H1 (cell line): ENCODE results near the gene UCP2. TPM values are rescaled to one million over a fixed set of nuclear protein-coding genes. Genes with fewer than 3 reads are reported as not detected.
A peak's percentile ranks its signal among the peaks of the same experiment; 100 is the strongest.

ENCODE experiments used
- CTCF ChIA-PET: fragments of 300-600 bp; sonication (Branson Sonifier 250); formaldehyde crosslinking; loops from one replicate; lab custom pipeline; 2021; ENCODE audit not compliant: partially characterized antibody; lab: Charles Lee
- POLR2A ChIA-PET: fragments of 300-600 bp; sonication (Branson Sonifier 250); formaldehyde crosslinking; loops from one replicate; lab custom pipeline; 2021; ENCODE audit warnings: inconsistent platforms; ENCODE audit not compliant: partially characterized antibody; lab: Charles Lee
- DNase-seq, 2 experiments: peaks; one replicate each; pipeline versions ENCODE4 v3.0.0 to v3.0.0-alpha.2; 2010 to 2022; ENCODE audit warnings: low spot score in 2 of 2, low read depth in 1 of 2, mixed read lengths in 1 of 2
- FAIRE-seq: peaks from 2 replicates; lab custom pipeline; 2011; peaks lifted over from hg19 to GRCh38; lab: Jason Lieb, UNC
- H2AFZ ChIP-seq: 2 replicates; pipeline ENCODE4 v1.8.1; 2012; ENCODE audit warnings: low read length, inconsistent platforms
- H2AK5ac ChIP-seq: 2 replicates; pipeline ENCODE4 v1.6.1; 2013; ENCODE audit warnings: low read depth, low read length
- H2BK120ac ChIP-seq: replicated peaks from 2 replicates; pipeline ENCODE3; 2013; ENCODE audit warnings: low read depth, low read length, inconsistent platforms
- H2BK12ac ChIP-seq: 2 replicates; pipeline ENCODE4 v1.6.1; 2013; ENCODE audit warnings: low read depth, low read length
- H2BK15ac ChIP-seq: 2 replicates; pipeline ENCODE4 v1.6.1; 2013; ENCODE audit warnings: low read length
- H2BK20ac ChIP-seq: 2 replicates; pipeline ENCODE4 v1.6.1; 2013; ENCODE audit warnings: low read length
- H2BK5ac ChIP-seq: 2 replicates; pipeline ENCODE4 v1.6.1; 2013; ENCODE audit warnings: low read depth, low read length
- H3K14ac ChIP-seq: 2 replicates; pipeline ENCODE4 v1.6.1; 2013; ENCODE audit warnings: inconsistent platforms; ENCODE audit not compliant: insufficient read length
- H3K18ac ChIP-seq: 2 replicates; pipeline ENCODE4 v1.6.1; 2013; ENCODE audit warnings: low read length; ENCODE audit errors: extremely low read depth
- H3K23ac ChIP-seq: 2 replicates; pipeline ENCODE4 v1.6.1; 2013; ENCODE audit warnings: inconsistent platforms; ENCODE audit not compliant: insufficient read length
- H3K23me2 ChIP-seq: 2 replicates; pipeline ENCODE4 v1.6.1; 2013; ENCODE audit warnings: low read depth, low read length
- H3K27ac ChIP-seq: 2 replicates; pipeline ENCODE4 v1.6.1; 2011; ENCODE audit warnings: low read depth, low read length, inconsistent platforms
- H3K27me3 ChIP-seq, 4 experiments: replicated peaks in 1 of 4; 1 replicate in 1 of 4; 2 replicates in 3 of 4; pipeline versions ENCODE4 v1.6.1 to v1.8.1; 2011 to 2013; ENCODE audit warnings: low read length in 3 of 4, mild to moderate bottlenecking in 3 of 4, inconsistent platforms in 2 of 4, mixed read lengths in 2 of 4, moderate library complexity in 1 of 4; ENCODE audit not compliant: control insufficient read depth in 3 of 4, insufficient read depth in 3 of 4; ENCODE audit errors: extremely low read depth in 1 of 4
- H3K36me3 ChIP-seq, 4 experiments: 2 replicates each; pipeline versions ENCODE4 v1.6.1 to v1.8.1; 2011 to 2013; ENCODE audit warnings: mild to moderate bottlenecking in 4 of 4, low read length in 3 of 4, moderate library complexity in 2 of 4, control low read depth in 1 of 4, inconsistent platforms in 1 of 4; ENCODE audit not compliant: insufficient read depth in 4 of 4, control insufficient read depth in 2 of 4
- H3K4ac ChIP-seq: replicated peaks from 2 replicates; pipeline ENCODE3; 2013; ENCODE audit warnings: low read length, low read depth, mixed read lengths, inconsistent platforms; ENCODE audit not compliant: insufficient read length
- H3K4me1 ChIP-seq, 4 experiments: replicated peaks in 1 of 4; 1 replicate in 1 of 4; 2 replicates in 3 of 4; pipeline versions ENCODE4 v1.6.1 to v1.8.1; 2011 to 2013; ENCODE audit warnings: low read length in 3 of 4, inconsistent platforms in 2 of 4, mixed read lengths in 1 of 4; ENCODE audit not compliant: insufficient read depth in 4 of 4, control insufficient read depth in 3 of 4
- H3K4me2 ChIP-seq, 2 experiments: 2 replicates each; pipeline versions ENCODE4 v1.6.1 to v1.8.1; 2011 to 2013; ENCODE audit warnings: low read depth in 2 of 2, low read length in 2 of 2, control low read depth in 1 of 2, inconsistent platforms in 1 of 2, mild to moderate bottlenecking in 1 of 2; ENCODE audit not compliant: insufficient read depth in 1 of 2
- H3K4me3 ChIP-seq, 4 experiments: fragments of 200-600, 300-600 bp in 1 of 4; sonication (generic), shearing (Covaris generic), sonication (Bioruptor Twin) in 1 of 4; 2 replicates each; pipeline versions ENCODE4 v1.5.1 to v1.8.1; 2011 to 2016; ENCODE audit warnings: low read length in 4 of 4, low read depth in 3 of 4, control low read depth in 2 of 4, inconsistent platforms in 2 of 4, mild to moderate bottlenecking in 2 of 4, mixed read lengths in 1 of 4, moderate library complexity in 1 of 4; ENCODE audit not compliant: insufficient read depth in 2 of 4; ENCODE audit errors: extremely low read depth in 1 of 4
- H3K56ac ChIP-seq: replicated peaks from 2 replicates; pipeline ENCODE3; 2013; ENCODE audit warnings: low read depth, mild to moderate bottlenecking, mixed read lengths, low read length, inconsistent platforms; ENCODE audit not compliant: insufficient read length
- H3K79me1 ChIP-seq: 2 replicates; pipeline ENCODE4 v1.6.1; 2013; ENCODE audit warnings: low read depth, low read length, control low read depth
- H3K79me2 ChIP-seq, 2 experiments: 2 replicates each; pipeline versions ENCODE4 v1.6.1 to v1.8.1; 2012 to 2013; ENCODE audit warnings: low read length in 2 of 2, mild to moderate bottlenecking in 2 of 2, inconsistent platforms in 1 of 2; ENCODE audit not compliant: insufficient read depth in 2 of 2, control insufficient read depth in 1 of 2
- H3K9ac ChIP-seq, 4 experiments: replicated peaks in 1 of 4; 1 replicate in 1 of 4; 2 replicates in 3 of 4; pipeline versions ENCODE4 v1.6.1 to v1.8.1; 2011 to 2013; ENCODE audit warnings: low read depth in 3 of 4, low read length in 3 of 4, control low read depth in 2 of 4, mild to moderate bottlenecking in 2 of 4, moderate library complexity in 2 of 4, inconsistent platforms in 1 of 4; ENCODE audit errors: extremely low read depth in 1 of 4
- H3K9me3 ChIP-seq, 2 experiments: 2 replicates each; pipeline versions ENCODE4 v1.6.1 to v1.8.1; 2012 to 2013; ENCODE audit warnings: mild to moderate bottlenecking in 2 of 2, moderate library complexity in 2 of 2, control low read depth in 1 of 2, inconsistent platforms in 1 of 2, low read depth in 1 of 2, low read length in 1 of 2, mixed read lengths in 1 of 2; ENCODE audit not compliant: insufficient read depth in 2 of 2
- H4K20me1 ChIP-seq, 2 experiments: replicated peaks in 1 of 2; 2 replicates each; pipeline versions ENCODE3 to v1.8.1; 2011 to 2013; ENCODE audit warnings: inconsistent platforms in 2 of 2, low read length in 2 of 2, mild to moderate bottlenecking in 1 of 2; ENCODE audit not compliant: insufficient read depth in 2 of 2, control insufficient read depth in 1 of 2
- H4K5ac ChIP-seq: 2 replicates; pipeline ENCODE4 v1.6.1; 2013; ENCODE audit warnings: low read length, low read depth, mixed read lengths, inconsistent platforms; ENCODE audit not compliant: insufficient read length
- H4K8ac ChIP-seq: 2 replicates; pipeline ENCODE4 v1.8.0; 2013; ENCODE audit warnings: mild to moderate bottlenecking, moderate library complexity, low read length, inconsistent platforms; ENCODE audit not compliant: insufficient read depth; ENCODE audit errors: extremely low read depth
- H4K91ac ChIP-seq: replicated peaks from 2 replicates; pipeline ENCODE3; 2013; ENCODE audit warnings: low read length, mixed read lengths, inconsistent platforms; ENCODE audit not compliant: insufficient read length
- BCL11A ChIP-seq, 2 experiments: IDR thresholded peaks; one replicate each; pipeline ENCODE4 v1.6.1; 2011; ENCODE audit warnings: low read depth in 2 of 2, low read length in 2 of 2, mild to moderate bottlenecking in 2 of 2
- BRCA1 ChIP-seq: IDR thresholded peaks from 2 replicates; pipeline ENCODE4 v1.6.1; 2012; ENCODE audit warnings: low read depth, low read length, improper control_type of control experiment
- CEBPB ChIP-seq: IDR thresholded peaks from 2 replicates; pipeline ENCODE4 v1.6.1; 2012; ENCODE audit warnings: low read depth, low read length
- EGR1 ChIP-seq: IDR thresholded peaks from 2 replicates; pipeline ENCODE4 v1.6.1; 2011; ENCODE audit warnings: low read depth, low read length, borderline replicate concordance
- GTF2F1 ChIP-seq: IDR thresholded peaks from 2 replicates; pipeline ENCODE4 v1.6.1; 2012; ENCODE audit warnings: low read depth, low read length, improper control_type of control experiment, borderline replicate concordance
- HDAC2 ChIP-seq, 2 experiments: fragments of 300-600 bp in 1 of 2; sonication (generic) in 1 of 2; IDR thresholded peaks; 2 replicates each; pipeline ENCODE4 v1.6.1; 2011 to 2012; ENCODE audit warnings: low read depth in 2 of 2, low read length in 2 of 2, mild to moderate bottlenecking in 2 of 2, moderate library complexity in 2 of 2, borderline replicate concordance in 1 of 2, inconsistent platforms in 1 of 2
- JUN ChIP-seq: IDR thresholded peaks from 2 replicates; pipeline ENCODE4 v1.6.1; 2011; ENCODE audit warnings: low read depth, mild to moderate bottlenecking, improper control_type of control experiment, low read length
- JUND ChIP-seq: IDR thresholded peaks from 2 replicates; pipeline ENCODE4 v1.6.1; 2011; ENCODE audit warnings: mild to moderate bottlenecking, improper control_type of control experiment, low read length
- KDM1A ChIP-seq: fragments of 200-600, 300-600 bp; sonication (generic); IDR thresholded peaks from 2 replicates; pipeline ENCODE4 v1.7.1; 2016; ENCODE audit warnings: mild to moderate bottlenecking, low read length, borderline replicate concordance
- PHF8 ChIP-seq: fragments of 200-600 bp; sonication (generic); conservative IDR thresholded peaks from 2 replicates; pipeline ENCODE4 v1.7.1; 2012; ENCODE audit warnings: low read depth, mild to moderate bottlenecking, inconsistent platforms, low read length, moderate library complexity
- RAD21 ChIP-seq, 2 experiments: IDR thresholded peaks in 1 of 2; conservative IDR thresholded peaks in 1 of 2; 2 replicates each; pipeline ENCODE4 v1.6.1; 2011; ENCODE audit warnings: low read depth in 2 of 2, low read length in 2 of 2, improper control_type of control experiment in 1 of 2, inconsistent platforms in 1 of 2, mild to moderate bottlenecking in 1 of 2, moderate library complexity in 1 of 2
- RXRA ChIP-seq: IDR thresholded peaks from 2 replicates; pipeline ENCODE4 v1.6.1; 2011; ENCODE audit warnings: low read depth, mild to moderate bottlenecking, low read length, moderate library complexity; ENCODE audit not compliant: insufficient read depth
- SIN3A ChIP-seq, 2 experiments: IDR thresholded peaks in 1 of 2; conservative IDR thresholded peaks in 1 of 2; 2 replicates each; pipeline ENCODE4 v1.6.1; 2011 to 2012; ENCODE audit warnings: low read length in 2 of 2, improper control_type of control experiment in 1 of 2, low read depth in 1 of 2, mild to moderate bottlenecking in 1 of 2
- TAF7 ChIP-seq: optimal IDR thresholded peaks from 2 replicates; pipeline ENCODE3; 2011; ENCODE audit warnings: low read depth, mild to moderate bottlenecking, inconsistent platforms, low read length, moderate library complexity, borderline replicate concordance
- WGBS, 2 experiments: shearing (Covaris generic) in 1 of 2; methylation state at CpG; one replicate each; pipeline versions ENCODE4 v1.1.6 to v1.1.7; 2013 to 2015; ENCODE audit warnings: low lambda C conversion rate in 2 of 2, mixed read lengths in 2 of 2, inconsistent platforms in 1 of 2, low coverage in 1 of 2, missing lambda C conversion rate in 1 of 2; ENCODE audit not compliant: insufficient replicate concordance in 2 of 2, insufficient coverage in 1 of 2, insufficient read length in 1 of 2; ENCODE audit errors: extremely low coverage in 1 of 2, missing lambda C conversion rate in 1 of 2; 5-methylcytosine and 5-hydroxymethylcytosine counted together
- polyA plus RNA-seq, 7 experiments: library from polyadenylated mRNA; depleted of rRNA in 3 of 7; stranded (reverse) in 5 of 7; unstranded in 2 of 7; fragments of >200 nt in 5 of 7; fragments of 200-250 nt in 2 of 7; gene quantifications; 1 replicate in 5 of 7; 2 replicates in 1 of 7; 4 replicates in 1 of 7; pipeline versions ENCODE4 v1.2.1 to v1.2.3, GENCODE V29; 2011 to 2013; ENCODE audit warnings: missing spikeins in 2 of 7, mixed read lengths in 2 of 7
- total RNA-seq: library from RNA; stranded (reverse); fragmentation: NEBNext Ultra II Directional; extraction: Animal tissue kit (Norgen Biotek cat#: 25700); gene quantifications from 2 replicates; pipeline ENCODE4 v1.2.1, GENCODE V29; 2021

Gene UCP2
- total and polyA plus RNA-seq, 2 of the 8 experiments (the other 6 are each of a cell fraction or from before 2014, with no cell fraction given), result 46.2 to 55.2 TPM

DNA sequence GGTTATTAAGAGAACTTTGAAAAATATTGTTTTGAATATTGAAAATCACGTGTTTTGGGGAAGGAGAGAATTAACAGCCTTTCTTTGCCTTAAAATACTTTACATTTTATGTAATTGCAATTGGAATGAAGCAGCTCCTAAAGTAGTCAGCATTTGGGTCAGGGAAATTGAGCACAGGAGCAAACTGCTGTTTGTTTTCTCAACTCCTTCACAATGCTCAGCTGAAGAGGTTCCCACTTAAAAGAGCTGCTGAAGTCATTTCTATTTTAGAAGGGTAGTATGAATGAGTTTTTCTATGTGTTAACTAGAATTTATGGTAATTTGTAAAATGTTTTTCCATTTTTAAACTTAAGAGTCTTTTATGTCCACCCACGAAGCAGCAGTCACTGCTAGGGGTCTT lies 8.1 kb upstream of the UCP2 start:
- 79% methylated on average over 2 of the region's 2 CpGs; no CpG with 5 or more reads in 1 of the 2 experiments for WGBS, 2 experiments
- no peaks in the 10 kb centered on the region for H3K79me1 ChIP-seq
- H3K4me2 ChIP-seq, result no peak overlapping the region
- no peak for DNase-seq
- H2BK12ac ChIP-seq, result 0 out of 2 replicates have a peak overlapping the region, but pooled peaks have one; percentile 2
- no peak overlapping the region for H2BK15ac ChIP-seq
- no peak overlapping the region for H4K8ac ChIP-seq
- H2AK5ac ChIP-seq, result no peak overlapping the region
- no peak overlapping the region for H2AFZ ChIP-seq
- no peaks in the 10 kb centered on the region for H3K36me3 ChIP-seq
- no peaks in the 10 kb centered on the region for H3K9me3 ChIP-seq
- H3K56ac ChIP-seq, result no peak overlapping the region
- H3K27me3 ChIP-seq, result no peaks in the 10 kb centered on the region
- no peak overlapping the region for H4K5ac ChIP-seq
- H4K91ac ChIP-seq, result no peak overlapping the region
- H3K4ac ChIP-seq, result no peak overlapping the region
- ChIA-PET CTCF (no interaction called here), POLR2A (no interaction called here)
- no peak overlapping the region for H3K14ac ChIP-seq
- no peak overlapping the region for H2BK120ac ChIP-seq
- H3K79me2 ChIP-seq, result no peaks in the 10 kb centered on the region
- H3K4me1 ChIP-seq, result peaks cover 0 to 4% (median 0%) of the 10 kb centered on the region in 4 experiments; a peak in 1 of 7 replicates
- no peak overlapping the region for H2BK20ac ChIP-seq
- no peak for FAIRE-seq
- no peaks in the 10 kb centered on the region for H4K20me1 ChIP-seq
- H2BK5ac ChIP-seq, result no peak overlapping the region
- no peak overlapping the region for H3K27ac ChIP-seq
- H3K9ac ChIP-seq, result no peak overlapping the region
- H3K23ac ChIP-seq, result no peak overlapping the region
- no peaks in the 10 kb centered on the region for H3K23me2 ChIP-seq
- H3K18ac ChIP-seq, result no peak overlapping the region
- no peak overlapping the region for H3K4me3 ChIP-seq
- TF ChIP-seq HDAC2 (IDR thresholded peaks at IDR 0.05; ENCODE audit: borderline replicate concordance in 1 of 2, low read depth in 2 of 2, low read length in 2 of 2) (no peak), BCL11A (IDR thresholded peaks at IDR 0.05; ENCODE audit: low read depth in 2 of 2, low read length in 2 of 2) (no peak), GTF2F1 (no peak), SIN3A (conservative IDR thresholded peaks at IDR 0.05 in 1 of 2, IDR thresholded peaks at IDR 0.05 in 1 of 2; ENCODE audit: low read depth in 1 of 2, low read length in 2 of 2) (no peak), BRCA1 (no peak), EGR1 (no peak), KDM1A (no peak), JUND (no peak), RAD21 (IDR thresholded peaks at IDR 0.05 in 1 of 2, conservative IDR thresholded peaks at IDR 0.05 in 1 of 2; ENCODE audit: low read depth in 2 of 2, low read length in 2 of 2) (no peak), CEBPB (no peak), TAF7 (no peak), RXRA (no peak), JUN (no peak), PHF8 (no peak)
